Measurements from ENCODE around the gene CEP57L1. TPM values are rescaled to one million over a fixed set of nuclear protein-coding genes. Genes with fewer than 3 reads are reported as not detected.
A peak's percentile ranks its signal among the peaks of the same experiment; 100 is the strongest.

The CEP57L1 gene
- total RNA-seq, 1 donor from 2014 or later: 13.2 TPM

- no peak for DNase-seq (ENCODE audit: extremely low spot score, unreplicated experiment)
Observed at GRCh38 chr6:109073344-109074132, 21.8 kb upstream of the CEP57L1 start.

GRCh38 chr6:109074133-109074415, 21.2 kb upstream of the CEP57L1 start:
- Mint-ChIP-seq H3K4me3 (ENCODE audit: unreplicated experiment) (no peak overlapping the region), H3K9me3 (ENCODE audit: unreplicated experiment) (no peaks in the 10 kb centered on the region), H3K36me3 (ENCODE audit: unreplicated experiment) (no peaks in the 10 kb centered on the region), H3K4me1 (ENCODE audit: unreplicated experiment) (peaks cover 12% of the 10 kb centered on the region), H3K27ac (ENCODE audit: unreplicated experiment) (no peak overlapping the region), H3K27me3 (ENCODE audit: unreplicated experiment) (no peaks in the 10 kb centered on the region)
- TF ChIP-seq, protein P1, sequence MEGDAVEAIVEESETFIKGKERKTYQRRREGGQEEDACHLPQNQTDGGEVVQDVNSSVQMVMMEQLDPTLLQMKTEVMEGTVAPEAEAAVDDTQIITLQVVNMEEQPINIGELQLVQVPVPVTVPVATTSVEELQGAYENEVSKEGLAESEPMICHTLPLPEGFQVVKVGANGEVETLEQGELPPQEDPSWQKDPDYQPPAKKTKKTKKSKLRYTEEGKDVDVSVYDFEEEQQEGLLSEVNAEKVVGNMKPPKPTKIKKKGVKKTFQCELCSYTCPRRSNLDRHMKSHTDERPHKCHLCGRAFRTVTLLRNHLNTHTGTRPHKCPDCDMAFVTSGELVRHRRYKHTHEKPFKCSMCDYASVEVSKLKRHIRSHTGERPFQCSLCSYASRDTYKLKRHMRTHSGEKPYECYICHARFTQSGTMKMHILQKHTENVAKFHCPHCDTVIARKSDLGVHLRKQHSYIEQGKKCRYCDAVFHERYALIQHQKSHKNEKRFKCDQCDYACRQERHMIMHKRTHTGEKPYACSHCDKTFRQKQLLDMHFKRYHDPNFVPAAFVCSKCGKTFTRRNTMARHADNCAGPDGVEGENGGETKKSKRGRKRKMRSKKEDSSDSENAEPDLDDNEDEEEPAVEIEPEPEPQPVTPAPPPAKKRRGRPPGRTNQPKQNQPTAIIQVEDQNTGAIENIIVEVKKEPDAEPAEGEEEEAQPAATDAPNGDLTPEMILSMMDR (IDR thresholded peaks at IDR 0.05): no peak
- DNase-seq (ENCODE audit: extremely low spot score, unreplicated experiment): no peak

More at GRCh38 chr6:109073344-109074132, 21.8 kb upstream of the CEP57L1 start:
- Mint-ChIP-seq H3K27me3 (ENCODE audit: unreplicated experiment) (no peaks in the 10 kb centered on the region), H3K9me3 (ENCODE audit: unreplicated experiment) (no peaks in the 10 kb centered on the region), H3K4me1 (ENCODE audit: unreplicated experiment) (peaks cover 12% of the 10 kb centered on the region), H3K27ac (ENCODE audit: unreplicated experiment) (no peak overlapping the region), H3K36me3 (ENCODE audit: unreplicated experiment) (no peaks in the 10 kb centered on the region), H3K4me3 (ENCODE audit: unreplicated experiment) (no peak overlapping the region)
- TF ChIP-seq, protein P1 (IDR thresholded peaks at IDR 0.05): peak; percentile 78

DNA sequence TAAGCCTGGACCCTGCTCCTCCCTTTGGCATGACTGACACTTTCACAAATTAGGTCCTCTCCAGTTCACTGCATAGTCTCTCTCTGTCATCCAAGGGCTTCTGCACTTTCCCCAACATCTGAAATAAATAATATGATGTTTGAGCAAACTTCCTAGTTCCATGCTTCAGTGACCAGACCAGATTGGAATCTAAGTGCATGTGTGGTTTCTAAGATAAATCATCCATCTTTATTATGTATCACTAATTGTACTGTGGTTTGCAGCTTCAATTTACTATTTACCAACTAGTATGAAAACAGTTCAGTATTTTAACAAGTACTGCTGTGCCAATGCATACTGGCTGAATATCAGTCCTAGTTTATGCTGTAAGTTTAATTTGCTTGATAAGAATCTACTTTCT, 19.4 kb upstream of the CEP57L1 start:
- no peak overlapping the region for H3K27ac Mint-ChIP-seq (ENCODE audit: unreplicated experiment)
- H3K9me3 Mint-ChIP-seq (ENCODE audit: unreplicated experiment): no peaks in the 10 kb centered on the region
- no peak overlapping the region for H3K4me3 Mint-ChIP-seq (ENCODE audit: unreplicated experiment)
- peaks cover 14% of the 10 kb centered on the region for H3K4me1 Mint-ChIP-seq (ENCODE audit: unreplicated experiment)
- H3K27me3 Mint-ChIP-seq (ENCODE audit: unreplicated experiment): no peaks in the 10 kb centered on the region
- TF ChIP-seq, protein P1 (IDR thresholded peaks at IDR 0.05): no peak
- no peaks in the 10 kb centered on the region for H3K36me3 Mint-ChIP-seq (ENCODE audit: unreplicated experiment)
- DNase-seq (ENCODE audit: extremely low spot score, unreplicated experiment): no peak

GRCh38 chr6:109076377-109076776, 18.9 kb upstream of the CEP57L1 start:
- Mint-ChIP-seq H3K4me1 (ENCODE audit: unreplicated experiment) (peaks cover 10% of the 10 kb centered on the region), H3K27ac (ENCODE audit: unreplicated experiment) (no peak overlapping the region), H3K9me3 (ENCODE audit: unreplicated experiment) (no peaks in the 10 kb centered on the region), H3K27me3 (ENCODE audit: unreplicated experiment) (no peaks in the 10 kb centered on the region), H3K4me3 (ENCODE audit: unreplicated experiment) (no peak overlapping the region), H3K36me3 (ENCODE audit: unreplicated experiment) (no peaks in the 10 kb centered on the region)
- TF ChIP-seq, protein P1 (IDR thresholded peaks at IDR 0.05): no peak
- no peak for DNase-seq (ENCODE audit: extremely low spot score, unreplicated experiment)

GRCh38 chr6:109079981-109080380, 15.3 kb upstream of the CEP57L1 start:
- TF ChIP-seq, protein P1 (IDR thresholded peaks at IDR 0.05): no peak
- Mint-ChIP-seq H3K27ac (ENCODE audit: unreplicated experiment) (no peak overlapping the region), H3K4me1 (ENCODE audit: unreplicated experiment) (peaks cover 13% of the 10 kb centered on the region), H3K9me3 (ENCODE audit: unreplicated experiment) (no peaks in the 10 kb centered on the region), H3K36me3 (ENCODE audit: unreplicated experiment) (no peaks in the 10 kb centered on the region), H3K27me3 (ENCODE audit: unreplicated experiment) (no peaks in the 10 kb centered on the region), H3K4me3 (ENCODE audit: unreplicated experiment) (no peak overlapping the region)
- DNase-seq (ENCODE audit: extremely low spot score, unreplicated experiment): no peak

Measured in osteocyte (in vitro differentiated cells).